SJCRH30 (cell line): ENCODE measurements around the gene MED27. TPM values are rescaled to one million over a fixed set of nuclear protein-coding genes. Genes with fewer than 3 reads are reported as not detected.

ENCODE experiments used
- DNase-seq, 2 experiments: peaks; one replicate each; pipeline ENCODE4 v3.0.0-alpha.2; 2015 to 2020
- H3K27ac ChIP-seq: fragments of 250-450 bp; sonication (Bioruptor Pico); 2 replicates; pipeline ENCODE4 v1.5.1; 2020; ENCODE audit warnings: mild to moderate bottlenecking, moderate library complexity
- H3K27me3 ChIP-seq: fragments of 250-450 bp; sonication (Bioruptor Pico); 2 replicates; pipeline ENCODE4 v1.5.1; 2020; ENCODE audit warnings: mild to moderate bottlenecking, moderate library complexity
- H3K36me3 ChIP-seq: fragments of 250-450 bp; sonication (Bioruptor Pico); 2 replicates; pipeline ENCODE4 v1.5.1; 2020; ENCODE audit warnings: mild to moderate bottlenecking, moderate library complexity
- H3K4me1 ChIP-seq: fragments of 250-450 bp; sonication (Bioruptor Pico); 2 replicates; pipeline ENCODE4 v1.5.1; 2020; ENCODE audit warnings: mild to moderate bottlenecking, moderate library complexity
- H3K4me3 ChIP-seq: fragments of 250-450 bp; sonication (Bioruptor Pico); 2 replicates; pipeline ENCODE4 v1.5.1; 2020; ENCODE audit warnings: mild to moderate bottlenecking, moderate library complexity
- H3K9me3 ChIP-seq: fragments of 250-450 bp; sonication (Bioruptor Pico); replicated peaks from 2 replicates; pipeline ENCODE4 v1.5.1; 2020; ENCODE audit warnings: mild to moderate bottlenecking, moderate library complexity
- total RNA-seq: library from RNA; depleted of rRNA; stranded (reverse); fragments of >200 nt; shearing (Covaris generic); gene quantifications from 2 replicates; pipeline ENCODE4 v1.2.3, GENCODE V29; 2014

The MED27 gene
- total RNA-seq, 1 experiment from 2014 or later = 50.7 TPM

GRCh38 chr9:132008184-132008803 is 71.4 kb downstream of the MED27 start:
- DNase-seq = no peak
- no peak overlapping the region for H3K4me3 ChIP-seq
- H3K36me3 ChIP-seq = peaks cover 8% of the 10 kb centered on the region
- H3K27ac ChIP-seq = no peak overlapping the region
- peaks cover 29% of the 10 kb centered on the region for H3K4me1 ChIP-seq
- peaks cover 2% of the 10 kb centered on the region; the same call in 1 of the 2 replicates for H3K9me3 ChIP-seq
- no peaks in the 10 kb centered on the region for H3K27me3 ChIP-seq

- H3K9me3 ChIP-seq = peaks cover 2% of the 10 kb centered on the region; the same call in 1 of the 2 replicates
- peaks cover 35% of the 10 kb centered on the region for H3K4me1 ChIP-seq
- peaks cover 2% of the 10 kb centered on the region; the same call in 1 of the 2 replicates for H3K36me3 ChIP-seq
- no peak for DNase-seq
- H3K4me3 ChIP-seq = no peak overlapping the region
- H3K27ac ChIP-seq = no peak overlapping the region
- no peaks in the 10 kb centered on the region for H3K27me3 ChIP-seq
Observed at GRCh38 chr9:132007371-132008025, 72.2 kb downstream of the MED27 start.

DNA sequence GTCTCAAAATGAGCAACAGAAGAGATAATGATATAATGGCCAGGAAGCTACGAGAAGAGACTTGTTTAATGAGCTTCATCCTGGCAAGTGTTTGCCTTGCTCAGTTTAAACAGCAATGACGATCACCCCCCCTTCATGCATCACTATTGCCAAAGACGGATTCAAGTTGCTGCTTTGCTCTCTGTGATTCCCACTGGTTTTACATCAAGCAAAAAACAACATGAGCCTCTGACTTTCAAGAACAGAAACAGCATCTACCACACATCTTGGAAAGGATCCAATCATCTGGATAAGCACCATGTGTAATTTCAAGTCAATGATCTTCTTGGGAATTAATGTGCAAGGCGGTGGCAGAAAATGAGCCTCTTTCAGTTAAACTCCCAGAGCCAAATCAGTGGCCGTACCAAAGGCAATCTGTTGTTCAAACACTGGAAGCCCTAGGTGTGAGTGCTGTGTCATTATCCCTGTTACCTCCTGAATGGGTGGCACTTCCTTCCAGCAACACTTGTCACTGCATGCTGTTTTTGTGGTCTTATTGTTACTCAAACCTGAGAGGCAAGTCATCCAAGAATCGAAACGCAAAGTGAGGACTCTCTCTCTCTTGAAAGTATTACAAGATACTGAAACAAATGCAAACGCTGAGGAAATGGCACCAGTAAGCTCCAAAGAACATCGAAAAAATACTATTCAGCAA is 72.8 kb downstream of the MED27 start:
- H3K4me1 ChIP-seq = peaks cover 42% of the 10 kb centered on the region
- H3K27ac ChIP-seq = no peak overlapping the region
- no peak overlapping the region for H3K4me3 ChIP-seq
- peaks cover 2% of the 10 kb centered on the region; the same call in 1 of the 2 replicates for H3K9me3 ChIP-seq
- H3K27me3 ChIP-seq = no peaks in the 10 kb centered on the region
- no peak for DNase-seq
- H3K36me3 ChIP-seq = peaks cover 2% of the 10 kb centered on the region; the same call in 1 of the 2 replicates

DNA sequence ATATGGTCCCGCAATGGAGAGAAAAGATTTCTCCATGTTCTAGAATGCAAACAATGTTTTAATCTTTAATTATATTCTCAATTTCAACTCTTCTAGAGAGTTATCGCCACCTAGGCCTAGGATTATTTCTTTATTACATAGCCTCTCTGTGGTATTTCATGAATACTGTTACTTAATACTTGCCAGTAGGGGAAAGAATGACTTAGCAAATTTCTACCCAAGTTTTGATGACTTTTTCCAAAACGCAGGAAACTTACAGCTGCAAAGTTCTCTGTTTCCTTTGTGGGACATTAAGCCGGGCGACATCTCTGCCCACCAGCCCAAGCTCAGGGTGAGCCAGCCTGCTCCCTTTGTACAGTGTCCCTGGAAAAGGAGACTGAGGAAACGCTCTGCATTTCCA is 73.8 kb downstream of the MED27 start:
- H3K27ac ChIP-seq = no peak overlapping the region
- peaks cover 7% of the 10 kb centered on the region for H3K36me3 ChIP-seq
- no peak overlapping the region for H3K4me3 ChIP-seq
- peaks cover 44% of the 10 kb centered on the region for H3K4me1 ChIP-seq
- peaks cover 2% of the 10 kb centered on the region; the same call in 1 of the 2 replicates for H3K9me3 ChIP-seq
- DNase-seq = no peak
- no peaks in the 10 kb centered on the region for H3K27me3 ChIP-seq

- no peak for DNase-seq
- H3K27ac ChIP-seq = no peak overlapping the region
- H3K27me3 ChIP-seq = no peaks in the 10 kb centered on the region
- peaks cover 5% of the 10 kb centered on the region for H3K36me3 ChIP-seq
- no peaks in the 10 kb centered on the region; the same call in 1 of the 2 replicates for H3K9me3 ChIP-seq
- H3K4me3 ChIP-seq = no peak overlapping the region
- H3K4me1 ChIP-seq = peaks cover 56% of the 10 kb centered on the region
Observed at GRCh38 chr9:132004323-132004722, 75.3 kb downstream of the MED27 start.

DNA sequence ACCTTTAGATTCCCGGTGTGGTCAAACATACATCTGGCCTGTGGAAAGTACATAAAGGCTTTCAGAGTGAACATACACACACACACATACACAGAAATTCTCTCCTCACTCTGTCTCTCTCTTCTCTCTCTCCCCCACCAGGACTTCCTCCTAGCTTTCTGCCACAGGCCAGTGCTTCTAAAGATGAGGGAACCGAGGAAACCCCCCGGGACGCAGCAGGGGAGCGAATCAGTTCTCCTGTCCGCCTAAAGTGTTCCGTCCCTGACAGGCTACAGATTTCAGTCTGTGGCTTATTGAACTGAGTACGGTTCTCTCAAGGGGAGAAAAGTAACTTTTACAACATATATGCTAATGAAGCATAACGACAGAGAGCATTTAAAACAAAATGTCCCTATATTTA is 75.8 kb downstream of the MED27 start:
- peak overlapping the region; percentile 40 for H3K27ac ChIP-seq

GRCh38 chr9:132003319-132003704 is 76.4 kb downstream of the MED27 start:
- peaks cover 5% of the 10 kb centered on the region for H3K36me3 ChIP-seq
- peaks cover 55% of the 10 kb centered on the region for H3K4me1 ChIP-seq
- H3K4me3 ChIP-seq = no peak overlapping the region
- DNase-seq = no peak
- H3K27me3 ChIP-seq = no peaks in the 10 kb centered on the region
- H3K27ac ChIP-seq = peak overlapping the region; percentile 40
- no peaks in the 10 kb centered on the region for H3K9me3 ChIP-seq

More for the DNA sequence above, 75.8 kb downstream of the MED27 start:
- DNase-seq = no peak
- no peaks in the 10 kb centered on the region for H3K27me3 ChIP-seq
- H3K4me1 ChIP-seq = peaks cover 59% of the 10 kb centered on the region
- peaks cover 5% of the 10 kb centered on the region for H3K36me3 ChIP-seq
- H3K4me3 ChIP-seq = no peak overlapping the region
- no peaks in the 10 kb centered on the region for H3K9me3 ChIP-seq

DNA sequence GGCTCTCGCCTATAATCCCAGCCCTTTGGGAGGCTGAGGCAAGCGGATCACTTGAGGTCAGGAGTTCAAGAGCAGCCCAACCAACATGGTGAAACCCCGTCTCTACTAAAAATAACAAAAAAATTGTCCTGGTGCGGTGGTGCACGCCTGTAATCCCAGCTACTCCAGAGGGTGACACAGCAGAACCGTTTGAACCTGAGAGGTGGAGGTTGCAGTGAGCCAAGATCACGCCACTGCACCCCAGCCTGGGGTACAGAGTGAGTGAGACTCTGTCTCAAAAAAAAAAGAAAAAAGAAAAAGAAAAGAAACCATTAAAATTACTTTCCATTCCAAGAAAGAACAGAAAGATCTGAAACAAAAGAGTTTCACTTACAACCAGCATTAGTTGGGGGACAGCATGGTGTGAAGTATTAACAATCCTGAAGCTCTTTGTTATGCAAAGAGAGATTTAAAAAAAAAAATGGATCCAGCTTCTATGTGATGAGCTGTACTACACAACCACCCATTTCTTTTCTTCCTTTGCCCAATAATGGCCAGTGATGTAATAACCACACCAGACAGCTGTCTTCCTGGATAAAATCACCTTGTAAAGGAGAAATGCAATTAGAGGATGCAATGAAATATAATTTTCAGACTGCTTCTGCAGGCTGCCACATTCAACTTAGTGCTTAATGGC is 76.9 kb downstream of the MED27 start:
- H3K27ac ChIP-seq = peak overlapping the region; percentile 40
- H3K4me3 ChIP-seq = no peak overlapping the region
- no peaks in the 10 kb centered on the region for H3K27me3 ChIP-seq
- no peaks in the 10 kb centered on the region for H3K9me3 ChIP-seq
- H3K36me3 ChIP-seq = peaks cover 5% of the 10 kb centered on the region
- H3K4me1 ChIP-seq = peaks cover 50% of the 10 kb centered on the region
- DNase-seq = peak; percentile 38 to 73

GRCh38 chr9:132001567-132001966 is 78.1 kb downstream of the MED27 start:
- Histone ChIP-seq H3K9me3 (peaks cover under 1% of the 10 kb centered on the region), H3K27me3 (no peaks in the 10 kb centered on the region), H3K27ac (no peak overlapping the region), H3K4me3 (no peak overlapping the region), H3K4me1 (peaks cover 43% of the 10 kb centered on the region), H3K36me3 (peaks cover 8% of the 10 kb centered on the region; the same call in 1 of the 2 replicates)
- no peak for DNase-seq

DNA sequence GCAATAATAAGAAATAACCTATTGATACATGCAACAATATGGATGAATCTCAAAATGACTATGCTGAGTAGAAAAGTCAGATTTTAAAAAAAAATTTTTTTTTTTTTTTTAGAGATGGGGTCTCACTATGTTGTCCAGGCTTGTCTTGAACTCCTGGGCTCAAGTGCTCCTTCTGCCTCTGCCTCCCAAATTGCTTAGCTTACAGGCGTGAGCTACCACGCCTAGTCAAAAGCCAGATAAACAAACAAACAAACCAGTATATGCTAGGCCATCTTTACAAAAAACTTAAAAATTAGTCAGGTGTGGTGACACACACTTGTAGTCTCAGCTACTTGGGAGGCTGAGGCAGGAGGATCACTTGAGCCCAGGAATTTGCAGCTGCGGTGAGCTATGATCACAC is 79.0 kb downstream of the MED27 start:
- Histone ChIP-seq H3K4me3 (no peak overlapping the region), H3K27me3 (no peaks in the 10 kb centered on the region), H3K36me3 (peaks cover 17% of the 10 kb centered on the region), H3K4me1 (peaks cover 43% of the 10 kb centered on the region), H3K9me3 (peaks cover 8% of the 10 kb centered on the region), H3K27ac (peak overlapping the region; percentile 90)
- no peak for DNase-seq

- DNase-seq = peak; percentile 61 to 82
- Histone ChIP-seq H3K36me3 (peaks cover 22% of the 10 kb centered on the region), H3K27ac (peak overlapping the region; percentile 90)
Observed at GRCh38 chr9:131999692-132000551, 79.7 kb downstream of the MED27 start.

GRCh38 chr9:131997779-131998178 is 81.9 kb downstream of the MED27 start:
- Histone ChIP-seq H3K27me3 (no peaks in the 10 kb centered on the region), H3K4me1 (peaks cover 53% of the 10 kb centered on the region), H3K27ac (no peak overlapping the region), H3K36me3 (peaks cover 22% of the 10 kb centered on the region), H3K9me3 (peaks cover 16% of the 10 kb centered on the region), H3K4me3 (no peak overlapping the region)
- no peak for DNase-seq

More at GRCh38 chr9:131999692-132000551, 79.7 kb downstream of the MED27 start:
- peaks cover 15% of the 10 kb centered on the region for H3K9me3 ChIP-seq
- no peaks in the 10 kb centered on the region for H3K27me3 ChIP-seq
- no peak overlapping the region for H3K4me3 ChIP-seq
- peaks cover 49% of the 10 kb centered on the region for H3K4me1 ChIP-seq

DNA sequence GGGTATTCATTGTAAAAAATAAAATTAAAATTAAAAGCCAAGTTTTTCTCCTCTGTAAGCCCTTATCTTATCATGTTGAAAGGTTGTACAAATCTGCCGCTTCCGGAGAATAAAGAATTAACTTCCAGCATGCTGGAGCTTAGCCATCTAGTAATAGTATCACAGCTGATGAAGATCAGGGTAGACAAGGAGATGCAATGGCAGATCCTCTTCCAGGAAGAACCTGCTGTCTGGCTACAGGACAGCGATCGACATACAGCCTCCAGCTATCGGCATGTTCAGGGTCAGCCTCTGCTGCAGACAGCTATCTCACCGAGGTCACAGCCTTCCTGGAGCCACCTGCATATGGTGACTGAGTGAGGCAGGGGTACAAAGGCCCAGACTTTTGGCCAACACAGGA is 82.6 kb downstream of the MED27 start:
- DNase-seq = no peak
- Histone ChIP-seq H3K9me3 (peaks cover 16% of the 10 kb centered on the region), H3K4me1 (peaks cover 54% of the 10 kb centered on the region), H3K36me3 (peaks cover 22% of the 10 kb centered on the region), H3K27me3 (no peaks in the 10 kb centered on the region), H3K27ac (no peak overlapping the region), H3K4me3 (no peak overlapping the region)

DNA sequence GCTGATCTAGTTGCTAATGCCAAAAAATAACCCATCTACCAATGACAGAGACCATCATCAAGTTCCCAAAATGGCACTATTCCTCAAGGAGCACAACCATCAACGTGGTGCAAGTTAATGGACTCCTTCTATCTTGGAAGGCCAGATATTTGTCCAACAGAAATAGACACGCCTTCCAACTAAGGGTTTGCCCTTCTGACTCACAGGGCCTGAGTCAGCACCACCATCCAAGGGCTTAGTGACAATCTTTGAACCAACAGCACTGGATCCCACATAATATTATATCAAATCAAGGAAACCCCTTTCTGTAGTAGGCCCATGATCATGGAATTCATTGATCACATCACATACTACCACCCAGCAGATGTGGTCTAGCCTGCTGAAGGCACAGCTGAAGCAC is 84.3 kb downstream of the MED27 start:
- no peak overlapping the region for H3K4me3 ChIP-seq
- peaks cover 16% of the 10 kb centered on the region for H3K9me3 ChIP-seq
- peaks cover 51% of the 10 kb centered on the region for H3K4me1 ChIP-seq
- peaks cover 17% of the 10 kb centered on the region for H3K36me3 ChIP-seq
- peak overlapping the region; percentile 83 for H3K27ac ChIP-seq
- no peak for DNase-seq
- no peaks in the 10 kb centered on the region for H3K27me3 ChIP-seq
